OCI-LY3 (cell line): ENCODE data around the gene ATP2B1.

ENCODE experiments used
- H2AFZ ChIP-seq: fragments of 200-600, 300-600 bp; shearing (Covaris generic); 2 replicates; pipeline ENCODE4 v1.6.0; 2014; ENCODE audit warnings: antibody characterized with exemption, low read depth, low read length
- H3K27ac ChIP-seq: fragments of 200-600, 300-600 bp; sonication (generic); 2 replicates; pipeline ENCODE4 v1.5.1; 2014; ENCODE audit warnings: mild to moderate bottlenecking, low read length, moderate library complexity, mixed read lengths
- H3K27me3 ChIP-seq: fragments of 200-600, 300-600 bp; sonication (generic); 2 replicates; pipeline ENCODE4 v1.6.1; 2014; ENCODE audit warnings: low read depth, low read length, mixed read lengths
- H3K36me3 ChIP-seq: fragments of 200-600, 300-600 bp; sonication (generic); replicated peaks from 2 replicates; pipeline ENCODE3; 2014; ENCODE audit warnings: low read depth, low read length, mixed read lengths
- H3K4me1 ChIP-seq: fragments of 300-600, 200-600 bp; sonication (generic); 2 replicates; pipeline ENCODE4 v1.6.1; 2014; ENCODE audit warnings: low read length, mixed read lengths
- H3K4me2 ChIP-seq: fragments of 200-600, 300-600 bp; sonication (generic); 2 replicates; pipeline ENCODE4 v1.6.1; 2014; ENCODE audit warnings: low read length, mixed read lengths
- H3K4me3 ChIP-seq: fragments of 300-600, 200-600 bp; sonication (generic); 2 replicates; pipeline ENCODE4 v1.5.1; 2014; ENCODE audit warnings: antibody characterized with exemption, mild to moderate bottlenecking, low read length, moderate library complexity
- H3K79me2 ChIP-seq: fragments of 300-600, 200-600 bp; shearing (Covaris generic); 2 replicates; pipeline ENCODE4 v1.6.1; 2014; ENCODE audit warnings: mild to moderate bottlenecking, low read length, mixed read lengths
- H3K9ac ChIP-seq: fragments of 300-600, 200-600 bp; shearing (Covaris generic); 2 replicates; pipeline ENCODE4 v1.6.0; 2014; ENCODE audit warnings: mild to moderate bottlenecking, low read length, moderate library complexity
- H3K9me3 ChIP-seq: fragments of 200-600, 300-600 bp; shearing (Covaris generic); 2 replicates; pipeline ENCODE4 v1.6.1; 2014; ENCODE audit warnings: low read length, mixed read lengths; ENCODE audit not compliant: insufficient read depth
- H4K20me1 ChIP-seq: fragments of 200-600, 300-600 bp; sonication (generic); 2 replicates; pipeline ENCODE4 v1.6.1; 2016; ENCODE audit warnings: low read length, mixed read lengths; ENCODE audit not compliant: insufficient read depth
- CTCF ChIP-seq: fragments of 200-600, 300-600 bp; sonication (generic); IDR thresholded peaks from 2 replicates; pipeline ENCODE4 v1.5.1; 2014; ENCODE audit warnings: antibody characterized with exemption, low read length, low read depth
- EZH2phosphoT487 ChIP-seq: fragments of 200-600 bp; shearing (Covaris generic); IDR thresholded peaks from 2 replicates; pipeline ENCODE4 v1.6.1; 2018; ENCODE audit warnings: antibody characterized with exemption, mixed run types, low read depth

ATP2B1 gene

GRCh38 chr12:89703768-89704167, 4.9 kb downstream of the ATP2B1 start:
- H3K4me1 ChIP-seq = peaks cover 27% of the 10 kb centered on the region
- no peak overlapping the region for H3K9ac ChIP-seq
- TF ChIP-seq EZH2phosphoT487 (no peak), CTCF (no peak)
- no peak overlapping the region for H2AFZ ChIP-seq
- H3K9me3 ChIP-seq = no peaks in the 10 kb centered on the region
- peaks cover 98% of the 10 kb centered on the region for H3K79me2 ChIP-seq
- H3K27ac ChIP-seq = no peak overlapping the region
- H3K27me3 ChIP-seq = no peaks in the 10 kb centered on the region
- peaks cover 75% of the 10 kb centered on the region for H4K20me1 ChIP-seq
- peak overlapping the region; percentile 13; the same call in 1 of the 2 replicates for H3K4me2 ChIP-seq
- no peak overlapping the region for H3K4me3 ChIP-seq
- no peaks in the 10 kb centered on the region for H3K36me3 ChIP-seq

GRCh38 chr12:89702503-89702902, 6.1 kb downstream of the ATP2B1 start:
- H4K20me1 ChIP-seq = peaks cover 88% of the 10 kb centered on the region
- no peak overlapping the region for H2AFZ ChIP-seq
- TF ChIP-seq CTCF (no peak), EZH2phosphoT487 (no peak)
- no peak overlapping the region for H3K4me3 ChIP-seq
- no peaks in the 10 kb centered on the region for H3K36me3 ChIP-seq
- no peak overlapping the region for H3K4me2 ChIP-seq
- H3K4me1 ChIP-seq = peaks cover 27% of the 10 kb centered on the region
- H3K9ac ChIP-seq = no peak overlapping the region
- H3K27me3 ChIP-seq = no peaks in the 10 kb centered on the region
- H3K27ac ChIP-seq = no peak overlapping the region
- H3K9me3 ChIP-seq = no peaks in the 10 kb centered on the region
- H3K79me2 ChIP-seq = peaks cover 100% of the 10 kb centered on the region

DNA sequence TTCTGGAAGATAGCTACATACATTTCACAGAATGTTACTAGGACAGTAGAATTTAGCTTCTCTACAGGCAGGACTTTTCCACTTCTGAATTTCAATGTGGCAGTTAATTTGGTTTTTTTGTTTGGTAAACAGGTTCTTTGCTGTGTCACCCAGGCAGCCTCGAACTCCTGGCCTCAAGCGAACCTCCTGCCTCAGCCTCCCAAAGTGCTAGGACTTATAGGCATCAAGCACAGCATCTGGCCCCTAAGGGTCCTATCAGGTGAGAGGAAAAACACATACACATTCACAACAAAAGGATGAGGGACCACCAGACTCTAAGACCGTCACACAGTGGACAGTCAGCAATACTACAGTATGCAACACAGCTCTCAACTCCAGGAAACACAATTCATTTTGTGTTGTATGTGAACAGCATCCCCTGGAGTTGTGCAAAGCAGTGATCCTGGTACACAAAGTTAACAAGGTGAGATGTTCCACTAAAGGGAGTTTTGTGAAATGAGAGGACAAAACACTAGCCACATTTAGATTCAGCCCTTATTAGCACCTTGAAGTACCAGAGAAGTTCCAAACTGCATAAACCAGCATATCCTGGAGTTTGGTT, 6.9 kb downstream of the ATP2B1 start:
- H3K9ac ChIP-seq = no peak overlapping the region
- TF ChIP-seq CTCF (peak; percentile 54), EZH2phosphoT487 (no peak)
- H3K9me3 ChIP-seq = no peaks in the 10 kb centered on the region
- no peaks in the 10 kb centered on the region for H3K36me3 ChIP-seq
- peaks cover 100% of the 10 kb centered on the region for H3K79me2 ChIP-seq
- H2AFZ ChIP-seq = no peak overlapping the region
- H4K20me1 ChIP-seq = peaks cover 93% of the 10 kb centered on the region
- H3K4me1 ChIP-seq = peaks cover 28% of the 10 kb centered on the region
- H3K27ac ChIP-seq = no peak overlapping the region
- H3K4me3 ChIP-seq = no peak overlapping the region
- no peak overlapping the region for H3K4me2 ChIP-seq
- no peaks in the 10 kb centered on the region for H3K27me3 ChIP-seq

DNA sequence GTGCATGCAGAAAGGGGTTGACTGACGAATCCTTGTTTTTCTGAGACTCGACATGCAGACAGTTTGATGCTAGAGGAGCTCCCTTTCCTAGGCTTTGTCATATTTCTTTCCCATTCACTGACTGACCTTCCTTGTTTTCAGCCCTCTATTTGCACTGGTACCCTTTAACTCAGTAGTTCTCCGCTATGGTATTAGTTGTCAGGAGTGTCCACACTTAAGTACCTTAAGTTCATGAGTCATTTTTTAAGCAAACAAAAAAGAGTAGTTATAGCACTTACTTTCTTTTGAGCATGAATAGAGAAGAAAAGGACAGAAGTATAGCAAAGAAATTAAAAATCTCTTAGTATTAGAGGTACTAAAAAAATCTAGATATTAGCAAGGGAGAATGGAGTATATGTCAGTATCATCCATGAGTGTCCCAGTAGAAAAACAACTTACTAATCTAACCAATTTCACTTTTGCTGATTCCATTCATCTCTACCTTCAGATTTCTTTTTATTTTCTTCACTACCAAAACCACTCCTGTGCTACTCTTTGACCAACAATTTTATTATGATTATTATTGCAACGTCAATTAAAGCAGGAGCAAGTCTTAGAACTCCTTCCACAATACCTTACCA, 8.3 kb downstream of the ATP2B1 start:
- H4K20me1 ChIP-seq = peaks cover 89% of the 10 kb centered on the region
- H3K9me3 ChIP-seq = no peaks in the 10 kb centered on the region
- no peaks in the 10 kb centered on the region for H3K27me3 ChIP-seq
- H3K4me3 ChIP-seq = no peak overlapping the region
- no peak overlapping the region for H2AFZ ChIP-seq
- H3K27ac ChIP-seq = no peak overlapping the region
- no peak overlapping the region for H3K4me2 ChIP-seq
- H3K9ac ChIP-seq = no peak overlapping the region
- H3K79me2 ChIP-seq = peaks cover 100% of the 10 kb centered on the region
- H3K4me1 ChIP-seq = peaks cover 25% of the 10 kb centered on the region
- no peaks in the 10 kb centered on the region for H3K36me3 ChIP-seq
- TF ChIP-seq CTCF = no peak
- no peak for TF ChIP-seq EZH2phosphoT487
